ENCODE data around the gene ETV2.

ETV2 gene

DNA sequence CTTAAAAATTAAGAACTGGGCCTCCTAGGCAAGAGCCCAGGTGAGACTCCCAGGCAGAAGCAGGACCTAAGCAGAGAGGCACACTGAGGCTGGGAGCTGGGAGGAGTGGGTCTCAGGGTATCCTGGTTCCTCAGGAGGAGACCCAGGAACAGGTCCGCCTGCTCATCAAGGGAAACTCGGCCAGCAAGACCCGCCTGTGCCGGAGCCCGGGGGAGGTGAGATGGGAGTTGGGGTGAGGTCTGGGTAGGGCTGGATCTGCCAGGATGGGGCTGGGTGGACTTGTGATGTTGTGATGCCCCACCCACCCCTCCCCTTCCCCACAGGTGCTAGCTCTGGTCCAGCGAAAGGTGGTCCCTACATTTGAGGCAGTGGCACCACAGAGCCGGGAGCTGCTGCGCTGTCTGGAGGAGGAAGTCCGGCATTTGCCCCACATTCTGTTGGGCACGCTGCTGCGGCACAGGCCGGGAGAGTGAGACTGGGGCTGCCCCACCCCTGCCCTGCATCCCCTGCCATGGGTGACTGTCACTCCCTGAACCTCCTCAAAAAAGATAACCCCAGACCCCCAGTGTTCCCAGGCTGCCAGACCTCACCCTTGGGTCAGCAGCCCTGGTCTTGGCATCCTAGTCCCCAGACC lies 22.1 kb upstream of the ETV2 start:
- H3K4me3 ChIP-seq (ENCODE audit: low read depth, low read length), result no peak overlapping the region
- TF ChIP-seq, protein P1, sequence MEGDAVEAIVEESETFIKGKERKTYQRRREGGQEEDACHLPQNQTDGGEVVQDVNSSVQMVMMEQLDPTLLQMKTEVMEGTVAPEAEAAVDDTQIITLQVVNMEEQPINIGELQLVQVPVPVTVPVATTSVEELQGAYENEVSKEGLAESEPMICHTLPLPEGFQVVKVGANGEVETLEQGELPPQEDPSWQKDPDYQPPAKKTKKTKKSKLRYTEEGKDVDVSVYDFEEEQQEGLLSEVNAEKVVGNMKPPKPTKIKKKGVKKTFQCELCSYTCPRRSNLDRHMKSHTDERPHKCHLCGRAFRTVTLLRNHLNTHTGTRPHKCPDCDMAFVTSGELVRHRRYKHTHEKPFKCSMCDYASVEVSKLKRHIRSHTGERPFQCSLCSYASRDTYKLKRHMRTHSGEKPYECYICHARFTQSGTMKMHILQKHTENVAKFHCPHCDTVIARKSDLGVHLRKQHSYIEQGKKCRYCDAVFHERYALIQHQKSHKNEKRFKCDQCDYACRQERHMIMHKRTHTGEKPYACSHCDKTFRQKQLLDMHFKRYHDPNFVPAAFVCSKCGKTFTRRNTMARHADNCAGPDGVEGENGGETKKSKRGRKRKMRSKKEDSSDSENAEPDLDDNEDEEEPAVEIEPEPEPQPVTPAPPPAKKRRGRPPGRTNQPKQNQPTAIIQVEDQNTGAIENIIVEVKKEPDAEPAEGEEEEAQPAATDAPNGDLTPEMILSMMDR (IDR thresholded peaks at IDR 0.05; ENCODE audit: borderline replicate concordance, insufficient read depth, low read depth, low read length), result no peak

DNA sequence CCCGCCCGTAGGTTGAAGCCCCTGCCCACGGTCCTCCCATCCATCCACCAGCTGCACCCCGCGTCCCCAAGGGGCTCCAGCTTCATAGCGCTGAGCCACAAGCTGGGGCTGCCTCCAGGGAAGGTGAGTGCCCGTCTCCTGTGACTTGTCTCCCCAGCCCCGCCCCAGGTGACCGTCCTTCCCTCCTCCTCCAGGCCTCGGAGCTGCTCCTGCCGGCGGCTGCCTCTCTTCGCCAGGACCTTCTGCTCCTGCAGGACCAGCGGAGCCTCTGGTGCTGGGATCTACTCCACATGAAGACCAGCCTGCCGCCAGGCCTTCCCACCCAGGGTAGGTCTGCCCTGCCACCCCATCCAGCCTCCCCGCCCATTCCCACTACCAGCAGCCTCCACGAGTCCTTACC lies 21.5 kb upstream of the ETV2 start:
- H3K4me3 ChIP-seq (ENCODE audit: low read depth, low read length), result no peak overlapping the region
- TF ChIP-seq, protein P1 (IDR thresholded peaks at IDR 0.05; ENCODE audit: borderline replicate concordance, insufficient read depth, low read depth, low read length), result no peak

DNA sequence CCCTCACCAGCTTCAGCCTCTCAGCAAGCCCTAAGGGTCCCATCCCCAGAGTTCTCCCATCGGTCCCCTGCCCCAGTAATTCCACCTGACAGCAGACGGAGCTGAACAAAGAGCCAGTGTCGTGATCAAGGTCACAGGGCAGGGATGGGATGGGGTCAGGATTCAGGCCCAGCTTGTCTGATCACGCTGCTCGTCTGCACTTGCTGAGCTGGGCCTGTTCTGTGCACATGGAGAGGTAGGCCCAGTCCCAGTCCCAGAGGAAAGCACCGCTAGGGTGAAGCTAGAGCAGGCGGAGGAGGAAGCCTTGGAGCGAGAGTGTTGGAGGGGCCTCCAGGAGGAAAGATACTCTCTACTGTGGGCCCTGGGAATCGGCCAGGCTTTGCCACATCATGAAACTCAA lies 19.8 kb upstream of the ETV2 start:
- TF ChIP-seq, protein P1 (IDR thresholded peaks at IDR 0.05; ENCODE audit: borderline replicate concordance, insufficient read depth, low read depth, low read length), result no peak

DNA sequence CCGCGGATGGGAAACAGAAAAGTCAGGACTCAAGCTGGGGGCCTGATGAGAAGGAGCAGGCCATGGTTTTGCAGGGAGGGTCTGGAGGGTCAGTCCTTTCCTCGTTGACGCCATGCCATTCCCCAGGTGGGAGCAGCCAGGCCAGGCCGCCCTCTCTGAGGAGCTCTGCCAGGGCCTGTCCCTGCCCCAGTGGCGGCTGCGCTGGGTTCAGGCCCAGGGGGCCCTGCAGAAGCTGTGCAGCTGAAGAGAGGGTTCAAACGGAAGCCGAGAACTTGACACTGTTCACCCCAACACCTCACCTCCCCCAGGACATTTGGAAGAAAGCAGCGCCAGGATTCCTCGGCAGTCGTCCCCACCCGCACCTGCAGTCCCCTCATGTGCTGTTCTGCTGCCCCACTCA lies 18.8 kb upstream of the ETV2 start:
- TF ChIP-seq, protein P1 (IDR thresholded peaks at IDR 0.05; ENCODE audit: borderline replicate concordance, insufficient read depth, low read depth, low read length), result no peak
- no peak overlapping the region for H3K4me3 ChIP-seq (ENCODE audit: low read depth, low read length)

More for the DNA sequence above, 19.8 kb upstream of the ETV2 start:
- H3K4me3 ChIP-seq (ENCODE audit: low read depth, low read length), result no peak overlapping the region

DNA sequence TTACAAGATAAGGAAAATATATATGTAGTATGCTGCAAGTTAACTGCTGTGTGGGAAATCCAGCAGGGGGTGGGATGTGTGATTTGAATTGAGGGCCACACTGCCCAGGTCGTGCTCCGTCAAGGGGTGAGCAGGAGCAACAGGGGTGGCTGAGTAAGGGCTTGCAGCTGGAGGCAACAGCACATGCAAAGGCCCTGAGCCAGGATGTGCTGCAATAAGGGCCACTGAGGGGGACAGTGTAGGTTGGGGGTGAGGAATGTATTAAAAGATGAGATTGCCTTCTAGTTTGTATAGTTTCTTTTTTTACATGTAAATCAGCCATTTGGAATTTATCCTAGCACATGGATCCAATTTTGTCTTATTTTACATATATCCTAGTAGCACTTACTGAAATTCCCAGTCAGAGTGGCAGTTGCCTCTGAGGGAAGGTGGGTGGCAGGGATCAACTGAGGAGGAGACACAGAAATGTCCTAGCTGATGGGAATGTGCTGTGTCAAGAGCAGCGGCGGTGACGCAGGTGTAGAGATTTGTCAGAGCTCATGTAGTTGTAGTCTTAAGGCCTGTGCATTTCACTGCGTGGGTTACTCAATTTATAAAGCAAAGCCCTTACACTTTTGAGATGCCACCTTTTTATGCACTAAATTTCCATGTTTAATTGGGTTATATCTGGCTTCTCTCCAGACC lies 18.1 kb upstream of the ETV2 start:
- TF ChIP-seq, protein P1 (IDR thresholded peaks at IDR 0.05; ENCODE audit: borderline replicate concordance, insufficient read depth, low read depth, low read length), result no peak
- H3K4me3 ChIP-seq (ENCODE audit: low read depth, low read length), result no peak overlapping the region

DNA sequence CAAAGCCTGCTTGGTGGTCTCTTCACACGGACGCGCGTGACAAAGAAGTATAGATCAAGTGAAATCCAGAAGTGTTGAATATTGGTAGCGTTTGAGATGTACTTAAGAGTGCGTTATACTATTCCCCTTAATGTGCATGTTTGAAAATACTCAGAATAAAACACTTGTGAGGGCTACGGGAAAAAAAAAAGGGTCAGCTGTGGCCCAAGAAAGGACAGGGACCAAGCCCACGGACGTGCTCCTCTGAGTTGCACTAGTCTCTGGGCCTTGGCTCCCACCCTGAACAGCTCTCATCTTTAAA lies 13.3 kb upstream of the ETV2 start:
- peak overlapping the region; percentile 54 for H3K4me3 ChIP-seq (ENCODE audit: low read depth, low read length)
- TF ChIP-seq, protein P1 (IDR thresholded peaks at IDR 0.05; ENCODE audit: borderline replicate concordance, insufficient read depth, low read depth, low read length), result no peak

Data from GM12875 (cell line).